CMK (cell line): ENCODE data around the gene CLDN18.

Experiments
- DNase-seq: peaks from one replicate; pipeline ENCODE4 v3.0.0-alpha.2; 2010; ENCODE audit warnings: low read depth

Gene CLDN18

DNA sequence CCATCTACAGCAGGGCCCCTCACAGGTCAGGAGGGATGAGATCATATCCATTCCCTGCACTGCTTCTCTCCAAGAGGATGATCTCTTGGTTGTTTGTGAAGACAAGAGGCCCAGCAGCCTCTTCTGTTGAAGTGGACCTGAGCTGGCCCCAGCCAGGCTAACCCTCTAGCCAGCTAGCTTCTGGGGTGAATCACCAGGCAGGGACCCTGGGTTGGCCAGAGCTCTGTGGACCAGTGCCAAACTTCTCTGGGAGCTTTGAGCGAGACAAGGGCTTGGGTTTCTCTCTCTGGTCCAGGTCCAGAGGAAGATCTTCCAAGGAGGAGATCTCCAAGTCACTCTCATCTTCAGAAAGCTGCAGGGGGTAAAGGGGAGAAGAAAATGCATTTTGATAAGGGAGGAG, 52.7 kb downstream of the CLDN18 start:
- no peak for DNase-seq

DNA sequence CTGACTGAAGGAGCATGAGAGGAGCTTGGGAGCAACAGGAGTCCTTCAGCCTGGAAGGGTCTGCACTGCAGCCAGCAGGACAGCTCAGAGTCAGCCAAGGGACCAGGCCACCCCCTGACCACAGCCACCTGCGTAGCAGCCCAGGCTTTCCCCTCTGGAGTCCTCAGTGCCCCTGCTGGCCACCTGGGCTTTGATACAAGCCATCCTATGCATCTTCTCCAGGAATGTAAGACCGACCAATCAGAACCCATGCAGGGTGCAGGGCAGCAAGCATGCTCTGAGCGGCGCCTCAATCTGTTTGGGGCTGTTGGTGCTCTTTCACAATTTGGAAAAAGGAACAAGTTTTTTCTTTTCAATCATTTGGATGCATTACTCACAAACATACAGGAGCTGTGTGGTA, 53.5 kb downstream of the CLDN18 start:
- no peak for DNase-seq

DNA sequence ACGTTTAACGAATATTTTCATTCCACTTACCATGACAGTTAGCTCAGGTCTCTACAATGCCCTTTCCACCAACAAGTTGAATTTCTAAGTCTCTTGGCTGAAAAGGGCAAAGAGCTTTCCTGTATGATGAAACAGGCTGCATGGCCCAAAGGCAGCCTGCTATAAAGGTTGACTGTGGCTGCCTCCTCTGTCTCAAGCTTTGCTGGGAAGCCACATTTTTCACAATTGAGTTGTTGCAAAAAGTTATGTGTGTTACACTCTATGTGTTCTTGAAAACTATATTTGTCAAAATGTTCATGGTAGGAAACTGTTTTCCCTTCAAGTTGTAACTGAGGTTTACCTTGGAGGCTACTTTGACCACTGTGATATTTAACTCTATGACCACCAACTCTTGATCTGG, 56.0 kb downstream of the CLDN18 start:
- DNase-seq: no peak

DNA sequence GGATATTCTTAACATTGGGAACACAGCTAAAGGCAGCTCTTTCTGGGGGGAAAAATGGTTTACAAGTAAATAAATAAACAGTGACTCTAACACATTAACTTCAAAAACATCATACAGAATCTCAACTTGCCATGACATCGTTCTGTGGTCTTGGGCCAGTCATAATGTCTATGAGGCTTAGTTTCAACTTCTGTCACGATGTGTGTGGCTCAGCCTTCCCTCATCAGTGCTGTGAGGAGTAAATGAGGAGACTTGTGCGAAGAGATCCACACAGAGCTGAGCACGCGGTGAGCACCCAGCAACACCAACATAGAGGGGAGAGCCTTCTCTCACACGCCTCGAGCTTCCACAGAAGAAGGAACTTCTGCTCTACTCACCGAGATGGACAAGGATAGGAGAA, 56.4 kb downstream of the CLDN18 start:
- DNase-seq: no peak

DNA sequence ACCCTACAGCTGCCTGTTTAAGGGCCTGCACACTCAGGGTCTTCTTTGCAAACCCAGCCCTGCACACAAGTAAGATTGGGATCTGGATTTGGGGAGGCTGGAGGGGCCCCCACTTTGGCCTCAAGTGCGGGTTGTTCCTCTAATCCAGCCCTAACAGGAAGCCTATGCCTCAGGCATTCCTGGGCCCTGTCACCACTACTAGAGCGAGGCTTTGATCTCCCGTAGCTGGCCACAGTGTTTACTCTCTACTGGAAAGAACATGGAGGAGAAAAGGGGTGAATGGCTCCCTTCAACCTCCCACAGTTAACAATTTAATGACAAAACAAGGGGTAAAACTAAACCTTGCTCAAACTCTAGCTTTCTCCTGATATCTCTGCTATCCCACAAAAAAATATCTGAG, 57.0 kb downstream of the CLDN18 start:
- DNase-seq: no peak

DNA sequence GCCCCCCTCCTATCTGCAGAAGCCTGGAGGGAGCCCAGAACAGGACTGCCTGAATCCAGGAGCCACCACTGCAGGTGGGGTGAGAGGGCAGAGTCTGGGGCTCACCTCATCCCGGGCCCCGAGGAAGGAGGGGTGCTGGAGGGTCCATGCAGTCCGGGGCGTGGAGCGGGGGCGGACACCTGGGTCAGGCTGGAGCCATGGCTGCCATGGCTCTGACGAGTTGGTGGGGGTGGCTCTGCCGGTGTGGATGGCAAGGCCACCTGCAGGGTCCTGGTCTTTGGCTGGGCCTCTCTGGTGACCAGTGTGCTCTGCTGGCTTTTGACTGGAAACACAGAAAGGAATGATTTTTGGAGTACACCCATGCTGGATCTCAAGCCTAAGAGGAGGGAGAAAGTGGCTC, 58.1 kb downstream of the CLDN18 start:
- no peak for DNase-seq

DNA sequence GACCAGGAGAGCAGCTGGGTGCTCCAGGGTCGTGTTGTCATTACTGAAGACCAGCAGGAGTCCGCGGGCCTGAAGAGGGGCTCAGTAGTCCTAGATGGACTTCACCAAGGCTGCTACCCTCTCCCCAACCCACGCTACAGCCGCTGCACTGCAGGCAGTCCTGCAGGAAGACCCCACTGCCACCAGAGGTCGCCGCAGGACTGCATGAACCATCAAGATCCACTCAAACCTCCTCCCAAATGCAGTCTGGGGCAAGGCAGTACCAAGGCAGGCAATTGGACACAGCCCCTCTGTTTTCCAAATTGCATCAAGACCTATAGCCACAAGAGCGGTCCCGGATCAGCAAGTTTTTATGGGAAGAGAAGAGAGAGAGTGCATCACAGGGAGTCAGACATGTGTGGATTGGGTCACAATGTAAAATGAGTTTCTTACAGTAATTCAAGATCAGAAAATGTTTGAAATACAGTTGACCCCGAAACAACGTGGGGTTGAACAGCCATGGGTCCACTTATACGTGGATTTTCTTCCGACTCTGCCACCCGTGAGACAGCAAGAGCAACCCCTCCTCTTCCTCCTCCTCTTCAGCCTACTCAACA, 58.7 kb downstream of the CLDN18 start:
- peak; percentile 48 for DNase-seq

DNA sequence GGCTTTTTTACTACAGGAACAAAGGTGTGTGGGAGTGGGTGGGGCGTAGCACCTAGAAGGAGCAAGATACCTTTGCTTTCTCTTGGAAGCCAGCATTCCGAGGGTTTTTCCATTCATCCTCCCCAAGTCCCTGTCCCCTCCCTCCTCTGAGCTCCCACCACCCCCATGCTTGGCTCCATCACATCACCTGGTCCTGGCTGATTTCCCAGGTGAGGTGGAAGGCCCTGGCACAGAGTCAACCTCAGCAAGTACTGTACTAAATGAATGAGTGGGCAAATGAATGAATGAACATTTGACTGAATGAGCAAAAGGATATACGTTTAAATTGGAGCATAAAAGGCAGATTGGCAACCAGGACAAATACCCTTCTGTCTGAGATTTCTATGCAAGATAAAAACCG, 60.0 kb downstream of the CLDN18 start:
- no peak for DNase-seq

DNA sequence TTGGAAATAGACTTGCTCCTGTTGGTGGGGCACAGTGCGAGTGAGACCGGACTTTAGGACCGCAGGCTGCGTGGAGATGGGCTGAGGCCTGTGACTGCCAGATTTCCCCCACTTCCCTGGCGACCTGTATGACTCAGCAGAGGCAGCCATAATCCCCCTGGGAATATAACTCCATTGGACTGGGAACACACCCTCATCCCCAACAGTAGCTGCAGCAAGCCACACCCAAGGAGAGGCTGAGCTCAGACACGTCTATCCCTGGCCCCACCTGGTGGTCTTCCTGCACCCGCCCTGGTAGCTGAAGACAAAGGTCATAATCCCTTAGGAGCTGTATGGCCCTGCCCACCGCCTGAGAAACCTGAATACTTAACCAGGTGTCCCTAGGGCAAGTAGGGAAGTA, 62.8 kb downstream of the CLDN18 start:
- no peak for DNase-seq

DNA sequence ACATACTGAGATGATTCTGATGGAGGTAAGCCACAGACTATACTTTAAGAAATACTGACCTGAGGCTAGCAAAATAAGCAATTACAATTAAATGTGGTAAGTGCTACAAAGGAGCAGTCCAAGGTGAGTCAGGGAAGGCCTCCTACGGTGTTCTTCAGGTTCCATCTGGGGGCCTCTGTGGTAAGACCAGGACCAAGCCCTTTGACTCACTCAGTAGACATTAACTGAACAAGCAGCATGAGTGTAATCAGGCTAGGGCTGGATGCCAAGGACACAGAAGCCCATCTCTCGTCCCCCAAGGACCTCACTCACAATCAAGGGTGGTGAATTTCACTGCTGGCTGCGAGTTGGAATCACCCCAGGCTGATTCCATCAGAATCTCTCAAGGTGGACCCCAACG, 68.1 kb downstream of the CLDN18 start:
- no peak for DNase-seq

DNA sequence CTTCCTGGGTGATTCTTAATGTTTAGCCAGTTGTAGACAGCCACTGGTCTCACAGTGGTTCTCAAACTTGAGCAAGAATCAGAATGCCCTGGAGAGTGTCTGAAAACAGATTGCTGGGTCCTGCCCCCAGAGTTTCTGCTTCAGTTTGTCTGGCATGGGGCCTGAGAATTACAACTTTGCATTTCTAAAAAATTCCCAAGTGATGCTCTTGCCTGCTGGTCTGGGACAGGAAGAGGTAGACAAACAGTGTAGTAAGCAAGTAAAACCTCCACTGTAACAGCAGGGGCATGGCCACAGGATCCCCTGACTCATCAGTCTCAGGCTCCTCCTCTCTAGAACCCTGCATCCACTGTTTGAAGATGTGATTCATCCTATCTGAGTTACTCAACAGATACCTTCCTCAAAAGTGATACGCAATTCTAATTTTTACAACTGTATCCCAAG, 69.0 kb downstream of the CLDN18 start:
- no peak for DNase-seq

DNA sequence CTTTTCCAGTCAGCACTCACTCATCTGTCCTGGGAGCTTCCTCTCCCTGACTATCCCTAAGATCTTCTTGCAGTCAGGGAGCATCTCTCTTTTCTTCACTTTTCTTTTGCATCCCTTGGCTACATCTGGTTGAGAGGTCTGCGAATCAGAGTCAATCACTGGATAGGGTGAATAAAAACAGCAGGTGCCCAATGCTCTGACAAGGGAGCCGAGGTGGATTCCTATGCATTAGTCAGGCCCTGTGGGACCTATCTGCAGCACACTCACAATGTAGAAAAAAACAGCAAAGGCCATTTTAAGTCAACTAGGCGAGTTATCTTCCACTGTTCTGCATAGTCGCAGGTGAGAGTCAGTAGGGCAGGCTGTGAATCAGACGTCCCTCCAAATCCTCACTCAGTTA, 69.9 kb downstream of the CLDN18 start:
- DNase-seq: no peak

DNA sequence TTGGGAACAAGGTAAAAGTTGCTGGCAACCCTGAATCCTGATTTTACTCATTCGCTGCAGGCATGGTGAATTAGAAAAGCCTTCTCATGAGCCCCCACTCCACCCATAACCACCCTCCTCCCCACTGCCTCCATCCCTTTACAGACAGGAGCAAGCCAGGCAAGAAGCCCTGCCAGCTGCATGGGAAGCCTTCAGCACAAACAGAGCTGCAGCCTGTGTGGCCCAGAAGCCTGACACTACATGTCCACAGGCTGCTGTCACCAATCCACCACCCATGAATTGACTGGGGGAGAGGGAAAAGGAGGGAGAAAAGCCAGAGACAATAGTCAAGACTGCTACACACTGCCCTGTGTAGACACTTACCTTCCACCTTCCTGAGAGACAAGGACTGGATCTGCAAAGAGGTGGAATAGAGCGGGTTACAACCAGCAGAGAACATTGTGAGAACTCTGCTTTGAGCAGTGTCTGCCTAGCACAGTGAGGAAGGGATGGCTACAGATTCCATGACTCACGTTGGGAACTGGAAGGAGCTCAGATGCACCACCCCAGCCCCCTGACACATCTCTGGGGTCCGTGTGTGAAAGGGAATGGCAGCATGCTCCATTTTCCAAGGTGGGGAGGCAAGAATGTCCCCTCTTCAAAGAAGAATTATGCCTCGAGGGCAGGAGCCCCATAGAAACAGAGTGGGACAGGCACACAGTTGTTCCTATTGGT, 71.6 kb downstream of the CLDN18 start:
- no peak for DNase-seq

DNA sequence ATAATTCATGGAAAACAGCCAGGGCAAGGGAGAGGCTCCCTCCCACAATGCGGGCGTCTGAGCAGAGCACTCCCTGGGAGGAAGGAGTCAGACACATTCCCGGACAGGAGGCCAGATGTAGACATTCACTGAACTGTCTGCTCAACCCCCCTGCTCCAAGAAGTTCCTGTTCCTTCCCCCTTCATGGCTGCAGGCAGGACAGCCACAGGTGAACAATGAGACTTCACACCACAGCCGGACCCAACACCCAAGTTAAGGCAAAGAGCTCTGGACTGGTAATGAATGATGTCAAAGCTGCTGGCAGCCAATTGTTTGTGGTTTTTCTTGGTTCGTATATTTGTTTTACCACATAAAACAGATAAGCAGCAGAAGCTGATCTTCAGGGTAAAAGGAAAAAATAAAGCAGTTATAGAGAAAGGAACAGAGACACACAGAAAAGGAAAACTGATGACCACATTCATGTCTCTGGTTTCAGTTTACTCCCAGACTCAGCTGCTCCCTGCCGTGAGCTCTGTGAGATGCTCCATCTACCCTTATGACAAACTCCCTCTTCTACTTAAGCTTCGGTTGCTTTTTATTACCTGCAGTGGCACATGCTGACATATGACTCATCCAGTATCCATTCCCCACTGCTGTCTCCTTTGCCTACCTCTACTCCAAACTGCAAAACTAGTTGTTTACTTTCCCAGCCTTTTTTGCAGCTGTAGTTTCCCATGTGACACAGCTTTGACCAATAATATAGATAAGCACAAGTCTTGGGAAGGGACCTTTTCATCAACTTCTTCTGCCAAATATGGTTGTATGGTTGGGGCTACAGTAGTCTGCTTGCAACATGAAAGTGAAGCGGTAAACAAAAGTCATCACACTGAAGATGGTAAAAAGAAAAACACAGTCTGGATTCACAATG, 72.4 kb downstream of the CLDN18 start:
- no peak for DNase-seq

DNA sequence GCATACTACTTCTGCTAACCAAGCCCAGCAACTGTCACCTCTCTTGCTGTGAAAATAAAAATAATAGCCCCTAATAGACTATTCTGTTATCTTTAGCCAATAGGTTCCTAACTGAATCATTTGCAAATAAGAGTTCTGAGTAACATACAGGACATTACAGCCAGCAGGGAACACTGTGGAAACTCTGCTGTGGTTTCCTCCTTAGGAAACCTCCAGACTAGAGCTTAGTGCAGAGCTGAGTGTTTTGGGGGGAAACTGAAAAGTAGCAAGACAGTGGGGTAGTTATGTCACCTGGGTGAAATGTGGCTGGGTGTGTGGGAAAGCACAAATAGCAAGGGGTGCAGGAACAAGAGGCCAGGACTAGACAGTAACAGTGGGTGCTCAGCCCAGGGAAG, 73.0 kb downstream of the CLDN18 start:
- no peak for DNase-seq
